Fibroblast of lung (primary cell): ENCODE measurements around the gene ITM2B. TPM values are rescaled to one million over a fixed set of nuclear protein-coding genes. Genes with fewer than 3 reads are reported as not detected.

Experiments used
- DNase-seq, 2 donors: peaks; one replicate each; pipeline versions ENCODE4 v3.0.0 to v3.0.0-alpha.2; 2010; ENCODE audit warnings: low read depth in 2 of 2
- H2AFZ ChIP-seq: 2 replicates; pipeline ENCODE4 v1.5.1; 2012; ENCODE audit warnings: low read length, control low read depth, inconsistent platforms
- H3K27ac ChIP-seq: 2 replicates; pipeline ENCODE4 v1.5.1; 2011; ENCODE audit warnings: low read length, control low read depth; ENCODE audit not compliant: insufficient read depth
- H3K27me3 ChIP-seq: 2 replicates; pipeline ENCODE4 v1.5.1; 2011; ENCODE audit warnings: mild to moderate bottlenecking, low read length; ENCODE audit not compliant: control insufficient read depth, insufficient read depth
- H3K36me3 ChIP-seq: 2 replicates; pipeline ENCODE4 v1.5.1; 2011; ENCODE audit warnings: low read length; ENCODE audit not compliant: control insufficient read depth, insufficient read depth
- H3K4me1 ChIP-seq: 2 replicates; pipeline ENCODE4 v1.5.1; 2011; ENCODE audit warnings: low read length; ENCODE audit not compliant: control insufficient read depth, insufficient read depth; ENCODE audit errors: extremely low read depth
- H3K4me2 ChIP-seq: 2 replicates; pipeline ENCODE4 v1.5.1; 2011; ENCODE audit warnings: low read length, control low read depth; ENCODE audit not compliant: insufficient read depth; ENCODE audit errors: extremely low read depth
- H3K4me3 ChIP-seq, 4 experiments: fragments of 200-600 bp in 1 of 4; sonication (generic) in 1 of 4; replicated peaks in 1 of 4; 2 replicates each; pipeline ENCODE4 v1.5.1; 2011 to 2016; ENCODE audit warnings: low read length in 4 of 4, low read depth in 3 of 4, mild to moderate bottlenecking in 3 of 4, control low read depth in 2 of 4, inconsistent platforms in 1 of 4, mixed read lengths in 1 of 4; ENCODE audit not compliant: insufficient read depth in 1 of 4; ENCODE audit errors: control extremely low read depth in 1 of 4
- H3K79me2 ChIP-seq: 2 replicates; pipeline ENCODE4 v1.5.1; 2012; ENCODE audit warnings: mild to moderate bottlenecking, low read length, inconsistent platforms; ENCODE audit not compliant: control insufficient read depth, insufficient read depth
- H3K9ac ChIP-seq: 2 replicates; pipeline ENCODE4 v1.5.1; 2011; ENCODE audit warnings: mild to moderate bottlenecking, low read length, control low read depth; ENCODE audit not compliant: insufficient read depth
- H3K9me3 ChIP-seq: 2 replicates; pipeline ENCODE4 v1.5.1; 2012; ENCODE audit warnings: low read depth, low read length; ENCODE audit not compliant: control insufficient read depth, insufficient read depth
- H4K20me1 ChIP-seq: 2 replicates; pipeline ENCODE4 v1.5.1; 2011; ENCODE audit warnings: low read length; ENCODE audit not compliant: control insufficient read depth, insufficient read depth; ENCODE audit errors: extremely low read depth
- CTCF ChIP-seq, 2 donors: IDR thresholded peaks in 1 of 2; conservative IDR thresholded peaks in 1 of 2; 1 replicate in 1 of 2; 2 replicates in 1 of 2; pipeline ENCODE4 v1.5.1; 2011 to 2012; ENCODE audit warnings: low read length in 2 of 2, control low read depth in 1 of 2, inconsistent platforms in 1 of 2, low read depth in 1 of 2, mild to moderate bottlenecking in 1 of 2
- EZH2 ChIP-seq: IDR thresholded peaks from 2 replicates; pipeline ENCODE4 v1.5.1; 2012; ENCODE audit warnings: low read length, control low read depth, mild to moderate bottlenecking; ENCODE audit errors: missing control alignments
- polyA plus RNA-seq, 2 donors: library from polyadenylated mRNA; depleted of rRNA in 1 of 2; stranded (reverse) in 1 of 2; unstranded in 1 of 2; fragments of >200 nt; gene quantifications; 2 replicates each; pipeline ENCODE4 v1.2.1, GENCODE V29; 2011 to 2012; ENCODE audit warnings: missing spikeins in 1 of 2
- total RNA-seq: library from RNA; depleted of rRNA; stranded (reverse); fragments of >200 nt; gene quantifications from 2 replicates; pipeline ENCODE4 v1.2.1, GENCODE V29; 2014

Gene ITM2B
- total and polyA plus RNA-seq, 2 donors (not counting 1 experiment from before 2014, with no cell fraction given), result 117 to 645 TPM

- H3K4me2 ChIP-seq, result no peak overlapping the region
- H4K20me1 ChIP-seq, result no peaks in the 10 kb centered on the region
- H3K9ac ChIP-seq, result no peak overlapping the region
- no peaks in the 10 kb centered on the region for H3K36me3 ChIP-seq
- peaks cover 41% of the 10 kb centered on the region for H3K79me2 ChIP-seq
- no peak overlapping the region for H3K4me3 ChIP-seq
- H2AFZ ChIP-seq, result no peak overlapping the region
- DNase-seq, result no peak
- TF ChIP-seq EZH2 (no peak), CTCF (conservative IDR thresholded peaks at IDR 0.05 in 1 of 2, IDR thresholded peaks at IDR 0.05 in 1 of 2; ENCODE audit: low read depth in 1 of 2, low read length in 2 of 2) (no peak)
- no peaks in the 10 kb centered on the region for H3K27me3 ChIP-seq
- H3K4me1 ChIP-seq, result no peaks in the 10 kb centered on the region
- H3K9me3 ChIP-seq, result no peaks in the 10 kb centered on the region
- H3K27ac ChIP-seq, result no peak overlapping the region
Measured at GRCh38 chr13:48311223-48311622, 78.2 kb downstream of the ITM2B start.

GRCh38 chr13:48315969-48316650, 83.1 kb downstream of the ITM2B start:
- Histone ChIP-seq H2AFZ (no peak overlapping the region), H4K20me1 (no peaks in the 10 kb centered on the region), H3K4me1 (no peaks in the 10 kb centered on the region), H3K4me3 (no peak overlapping the region), H3K9ac (no peak overlapping the region), H3K4me2 (no peak overlapping the region), H3K9me3 (no peaks in the 10 kb centered on the region), H3K27ac (no peak overlapping the region), H3K79me2 (peaks cover 22% of the 10 kb centered on the region), H3K36me3 (peaks cover 15% of the 10 kb centered on the region), H3K27me3 (no peaks in the 10 kb centered on the region)
- TF ChIP-seq CTCF (conservative IDR thresholded peaks at IDR 0.05 in 1 of 2, IDR thresholded peaks at IDR 0.05 in 1 of 2; ENCODE audit: low read depth in 1 of 2, low read length in 2 of 2), result no peak
- no peak for TF ChIP-seq EZH2
- peak in 1 of 2 donors; percentile 33 for DNase-seq

GRCh38 chr13:48316826-48317510, 84.0 kb downstream of the ITM2B start:
- H3K4me1 ChIP-seq, result no peaks in the 10 kb centered on the region
- no peaks in the 10 kb centered on the region for H4K20me1 ChIP-seq
- no peak overlapping the region for H3K4me2 ChIP-seq
- H3K9ac ChIP-seq, result no peak overlapping the region
- no peak overlapping the region for H3K4me3 ChIP-seq
- DNase-seq, result no peak
- H2AFZ ChIP-seq, result no peak overlapping the region
- TF ChIP-seq EZH2 (no peak), CTCF (conservative IDR thresholded peaks at IDR 0.05 in 1 of 2, IDR thresholded peaks at IDR 0.05 in 1 of 2; ENCODE audit: low read depth in 1 of 2, low read length in 2 of 2) (no peak)
- peaks cover 15% of the 10 kb centered on the region for H3K36me3 ChIP-seq
- peaks cover 20% of the 10 kb centered on the region for H3K79me2 ChIP-seq
- H3K27me3 ChIP-seq, result no peaks in the 10 kb centered on the region
- H3K9me3 ChIP-seq, result no peaks in the 10 kb centered on the region
- no peak overlapping the region for H3K27ac ChIP-seq
